Activated CD4-positive, alpha-beta T cell treated with anti-CD3 and anti-CD28 coated beads for 4 hours (primary cell): Measurements from ENCODE around the gene MIEF1.
A peak's percentile ranks its signal among the peaks of the same experiment; 100 is the strongest.

Source experiments
- DNase-seq, 2 donors: peaks; one replicate each; pipeline ENCODE4 v3.0.0-alpha.2; 2020

Gene MIEF1

GRCh38 chr22:39502109-39502788, at the start of gene MIEF1:
MIEF1 (plus strand) TSS chr22:39502290; CDS start chr22:39511295, 9,005 bp downstream.
- peak; percentile 90 to 92 for DNase-seq

- DNase-seq: no peak
Observed at GRCh38 chr22:39452740-39453040, 49.4 kb upstream of the MIEF1 start.

- no peak for DNase-seq
Observed at GRCh38 chr22:39453765-39454378, 48.2 kb upstream of the MIEF1 start.

- no peak for DNase-seq
Observed at GRCh38 chr22:39454385-39454871, 47.7 kb upstream of the MIEF1 start.

- no peak for DNase-seq
Observed at GRCh38 chr22:39456522-39457197, 45.4 kb upstream of the MIEF1 start, which contains the start of gene MGAT3. MGAT3 (plus strand) TSS chr22:39457012; CDS start chr22:39487348, 30,336 bp downstream.

GRCh38 chr22:39457198-39457555, 44.9 kb upstream of the MIEF1 start:
- no peak for DNase-seq

GRCh38 chr22:39457556-39458443, 44.3 kb upstream of the MIEF1 start:
- DNase-seq: no peak

GRCh38 chr22:39458444-39459083, 43.5 kb upstream of the MIEF1 start:
- no peak for DNase-seq

- no peak for DNase-seq
Observed at GRCh38 chr22:39459681-39460080, 42.4 kb upstream of the MIEF1 start.

GRCh38 chr22:39462443-39463221, 39.5 kb upstream of the MIEF1 start:
- no peak for DNase-seq

- DNase-seq: no peak
Observed at GRCh38 chr22:39463277-39463676, 38.8 kb upstream of the MIEF1 start.

- no peak for DNase-seq
Observed at GRCh38 chr22:39463931-39464390, 38.1 kb upstream of the MIEF1 start.

GRCh38 chr22:39466228-39467006, 35.7 kb upstream of the MIEF1 start:
- DNase-seq: no peak

- no peak for DNase-seq
Observed at GRCh38 chr22:39467390-39467895, 34.6 kb upstream of the MIEF1 start.

- DNase-seq: no peak
Observed at GRCh38 chr22:39468487-39469325, 33.4 kb upstream of the MIEF1 start.

- DNase-seq: no peak
Observed at GRCh38 chr22:39469326-39469680, 32.8 kb upstream of the MIEF1 start.

- no peak for DNase-seq
Observed at GRCh38 chr22:39469681-39470450, 32.2 kb upstream of the MIEF1 start.

- DNase-seq: no peak
Observed at GRCh38 chr22:39470451-39471291, 31.4 kb upstream of the MIEF1 start.
